GM23338 (cell line): ENCODE results near the gene SPTLC2.

Experiments used
- CREB1 ChIP-seq: fragments of 250-450 bp; sonication (Bioruptor Pico); IDR thresholded peaks from 2 replicates; pipeline ENCODE4 v1.5.0; 2020; ENCODE audit warnings: low read depth, mild to moderate bottlenecking, moderate library complexity
- EZH2 ChIP-seq: fragments of 200-600 bp; sonication (generic); IDR thresholded peaks from one replicate; pipeline ENCODE4 v1.8.0; 2017; ENCODE audit warnings: antibody characterized with exemption, mild to moderate bottlenecking, low read depth; ENCODE audit not compliant: unreplicated experiment
- EZH2phosphoT487 ChIP-seq: fragments of 200-600 bp; sonication (generic); IDR thresholded peaks from one replicate; pipeline ENCODE4 v1.8.1; 2018; ENCODE audit warnings: antibody characterized with exemption; ENCODE audit not compliant: unreplicated experiment
- JUNB ChIP-seq: IDR thresholded peaks from one replicate; pipeline ENCODE4 v1.6.1; 2016; ENCODE audit warnings: antibody characterized with exemption; ENCODE audit not compliant: unreplicated experiment
- POLR2AphosphoS5 ChIP-seq: IDR thresholded peaks from 2 replicates; pipeline ENCODE4 v1.6.1; 2016; ENCODE audit warnings: antibody characterized with exemption, low read depth
- TF ChIP-seq, protein P1 (sequence below), 2 experiments: fragments of 200-600 bp in 1 of 2; sonication (generic) in 1 of 2; conservative IDR thresholded peaks; 2 replicates each; pipeline versions ENCODE4 v1.5.1 to v1.6.1; 2016 to 2017; ENCODE audit warnings: antibody characterized with exemption in 2 of 2, low read depth in 2 of 2, mild to moderate bottlenecking in 2 of 2, moderate library complexity in 1 of 2
- TF ChIP-seq, protein P2 (sequence below): IDR thresholded peaks from one replicate; pipeline ENCODE4 v1.6.1; 2018; ENCODE audit warnings: antibody characterized with exemption; ENCODE audit not compliant: unreplicated experiment

DNA sequence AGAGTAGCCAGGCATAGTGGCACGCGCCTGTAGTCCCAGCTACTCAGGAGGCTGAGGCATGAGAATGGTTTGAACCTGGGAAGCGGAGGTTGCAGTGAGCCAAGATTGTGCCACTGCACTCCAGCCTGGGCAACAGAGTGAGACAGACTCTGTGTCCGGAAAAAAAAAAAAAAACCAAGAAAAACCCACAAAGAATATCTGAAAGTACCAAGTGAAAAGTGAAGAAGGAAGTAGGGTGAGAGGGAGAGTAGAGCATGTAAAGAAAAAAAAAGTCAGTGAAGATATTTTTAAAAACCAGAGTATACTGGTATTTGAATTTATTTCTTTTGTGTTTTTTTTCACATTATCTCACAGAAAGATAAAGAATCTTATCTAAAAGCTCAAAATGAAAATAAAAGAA is 74.5 kb downstream of the SPTLC2 start:
- TF ChIP-seq, protein P1, sequence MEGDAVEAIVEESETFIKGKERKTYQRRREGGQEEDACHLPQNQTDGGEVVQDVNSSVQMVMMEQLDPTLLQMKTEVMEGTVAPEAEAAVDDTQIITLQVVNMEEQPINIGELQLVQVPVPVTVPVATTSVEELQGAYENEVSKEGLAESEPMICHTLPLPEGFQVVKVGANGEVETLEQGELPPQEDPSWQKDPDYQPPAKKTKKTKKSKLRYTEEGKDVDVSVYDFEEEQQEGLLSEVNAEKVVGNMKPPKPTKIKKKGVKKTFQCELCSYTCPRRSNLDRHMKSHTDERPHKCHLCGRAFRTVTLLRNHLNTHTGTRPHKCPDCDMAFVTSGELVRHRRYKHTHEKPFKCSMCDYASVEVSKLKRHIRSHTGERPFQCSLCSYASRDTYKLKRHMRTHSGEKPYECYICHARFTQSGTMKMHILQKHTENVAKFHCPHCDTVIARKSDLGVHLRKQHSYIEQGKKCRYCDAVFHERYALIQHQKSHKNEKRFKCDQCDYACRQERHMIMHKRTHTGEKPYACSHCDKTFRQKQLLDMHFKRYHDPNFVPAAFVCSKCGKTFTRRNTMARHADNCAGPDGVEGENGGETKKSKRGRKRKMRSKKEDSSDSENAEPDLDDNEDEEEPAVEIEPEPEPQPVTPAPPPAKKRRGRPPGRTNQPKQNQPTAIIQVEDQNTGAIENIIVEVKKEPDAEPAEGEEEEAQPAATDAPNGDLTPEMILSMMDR (conservative IDR thresholded peaks at IDR 0.05; ENCODE audit: low read depth in 2 of 2), result no peak
- TF ChIP-seq EZH2phosphoT487 (no peak), CREB1 (no peak), EZH2 (no peak), POLR2AphosphoS5 (no peak), JUNB (no peak)
- TF ChIP-seq, protein P2, sequence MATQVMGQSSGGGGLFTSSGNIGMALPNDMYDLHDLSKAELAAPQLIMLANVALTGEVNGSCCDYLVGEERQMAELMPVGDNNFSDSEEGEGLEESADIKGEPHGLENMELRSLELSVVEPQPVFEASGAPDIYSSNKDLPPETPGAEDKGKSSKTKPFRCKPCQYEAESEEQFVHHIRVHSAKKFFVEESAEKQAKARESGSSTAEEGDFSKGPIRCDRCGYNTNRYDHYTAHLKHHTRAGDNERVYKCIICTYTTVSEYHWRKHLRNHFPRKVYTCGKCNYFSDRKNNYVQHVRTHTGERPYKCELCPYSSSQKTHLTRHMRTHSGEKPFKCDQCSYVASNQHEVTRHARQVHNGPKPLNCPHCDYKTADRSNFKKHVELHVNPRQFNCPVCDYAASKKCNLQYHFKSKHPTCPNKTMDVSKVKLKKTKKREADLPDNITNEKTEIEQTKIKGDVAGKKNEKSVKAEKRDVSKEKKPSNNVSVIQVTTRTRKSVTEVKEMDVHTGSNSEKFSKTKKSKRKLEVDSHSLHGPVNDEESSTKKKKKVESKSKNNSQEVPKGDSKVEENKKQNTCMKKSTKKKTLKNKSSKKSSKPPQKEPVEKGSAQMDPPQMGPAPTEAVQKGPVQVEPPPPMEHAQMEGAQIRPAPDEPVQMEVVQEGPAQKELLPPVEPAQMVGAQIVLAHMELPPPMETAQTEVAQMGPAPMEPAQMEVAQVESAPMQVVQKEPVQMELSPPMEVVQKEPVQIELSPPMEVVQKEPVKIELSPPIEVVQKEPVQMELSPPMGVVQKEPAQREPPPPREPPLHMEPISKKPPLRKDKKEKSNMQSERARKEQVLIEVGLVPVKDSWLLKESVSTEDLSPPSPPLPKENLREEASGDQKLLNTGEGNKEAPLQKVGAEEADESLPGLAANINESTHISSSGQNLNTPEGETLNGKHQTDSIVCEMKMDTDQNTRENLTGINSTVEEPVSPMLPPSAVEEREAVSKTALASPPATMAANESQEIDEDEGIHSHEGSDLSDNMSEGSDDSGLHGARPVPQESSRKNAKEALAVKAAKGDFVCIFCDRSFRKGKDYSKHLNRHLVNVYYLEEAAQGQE, result no peak
